Thoracic aorta (tissue), 2 donors: Measurements from ENCODE around the gene CAND2. TPM values are rescaled to one million over a fixed set of nuclear protein-coding genes. Genes with fewer than 3 reads are reported as not detected.

Source experiments
- ATAC-seq: fragments of 150-250 bp; one replicate; pipeline ENCODE4 v1.8.0; 2017; ENCODE audit warnings: low read depth; ENCODE audit not compliant: insufficient number of reproducible peaks, low FRiP score
- DNase-seq: peaks from one replicate; pipeline ENCODE4 v3.0.0-alpha.2; 2020; ENCODE audit warnings: low spot score
- H3K27ac ChIP-seq, 2 donors: fragments of 200-600 bp; sonication (generic); 1 replicate in 1 of 2; 2 replicates in 1 of 2; pipeline ENCODE4 v1.5.1; 2016; ENCODE audit warnings: mild to moderate bottlenecking in 2 of 2, moderate library complexity in 2 of 2
- H3K27me3 ChIP-seq: fragments of 200-600 bp; sonication (generic); replicated peaks from 2 replicates; pipeline ENCODE4 v1.6.0; 2016; ENCODE audit warnings: mild to moderate bottlenecking; ENCODE audit not compliant: insufficient read depth
- H3K36me3 ChIP-seq: fragments of 200-600 bp; sonication (generic); one replicate; pipeline ENCODE4 v1.5.1; 2016
- H3K4me1 ChIP-seq, 2 donors: fragments of 200-600 bp; sonication (generic); 1 replicate in 1 of 2; 2 replicates in 1 of 2; pipeline versions ENCODE4 v1.5.1 to v1.6.0; 2016; ENCODE audit warnings: low read depth in 2 of 2, mild to moderate bottlenecking in 1 of 2; ENCODE audit not compliant: control insufficient read depth in 1 of 2
- H3K4me3 ChIP-seq: fragments of 200-600 bp; sonication (generic); 2 replicates; pipeline ENCODE4 v1.5.1; 2016; ENCODE audit warnings: mild to moderate bottlenecking
- H3K9me3 ChIP-seq: fragments of 200-600 bp; sonication (generic); 2 replicates; pipeline ENCODE4 v1.5.1; 2016
- CTCF ChIP-seq: fragments of 200-600 bp; sonication (generic); IDR thresholded peaks from one replicate; pipeline ENCODE4 v1.5.1; 2019; ENCODE audit warnings: antibody characterized with exemption
- total RNA-seq, 2 donors: library from RNA; depleted of rRNA; stranded (reverse); fragments of >200 nt; gene quantifications; one replicate each; pipeline versions ENCODE4 v1.1.0 to v1.2.3, GENCODE V29; 2016

The CAND2 gene
- total RNA-seq, 2 donors from 2014 or later = 25.9 to 44.6 TPM

GRCh38 chr3:12824299-12824698 is 27.8 kb downstream of the CAND2 start:
- Histone ChIP-seq H3K27me3 (no peaks in the 10 kb centered on the region), H3K27ac (no peak overlapping the region), H3K36me3 (peaks cover 42% of the 10 kb centered on the region), H3K4me1 (no peaks in the 10 kb centered on the region), H3K4me3 (no peak overlapping the region), H3K9me3 (no peaks in the 10 kb centered on the region)
- DNase-seq = no peak
- TF ChIP-seq CTCF = no peak
- ATAC-seq = no peak

GRCh38 chr3:12825156-12825555 is 28.7 kb downstream of the CAND2 start:
- no peaks in the 10 kb centered on the region for H3K9me3 ChIP-seq
- no peaks in the 10 kb centered on the region for H3K4me1 ChIP-seq
- DNase-seq (no peak), ATAC-seq (no peak)
- no peaks in the 10 kb centered on the region for H3K27me3 ChIP-seq
- H3K36me3 ChIP-seq = peaks cover 41% of the 10 kb centered on the region
- H3K4me3 ChIP-seq = no peak overlapping the region
- no peak for TF ChIP-seq CTCF
- H3K27ac ChIP-seq = no peak overlapping the region

GRCh38 chr3:12828751-12829150 is 32.3 kb downstream of the CAND2 start:
- Histone ChIP-seq H3K27ac (no peak overlapping the region), H3K4me3 (no peak overlapping the region), H3K4me1 (no peaks in the 10 kb centered on the region), H3K27me3 (no peaks in the 10 kb centered on the region), H3K36me3 (peaks cover 59% of the 10 kb centered on the region), H3K9me3 (no peaks in the 10 kb centered on the region)
- DNase-seq = no peak
- ATAC-seq = no peak
- TF ChIP-seq CTCF = no peak

- Histone ChIP-seq H3K36me3 (peaks cover 65% of the 10 kb centered on the region), H3K4me1 (no peaks in the 10 kb centered on the region), H3K27me3 (no peaks in the 10 kb centered on the region), H3K27ac (no peak overlapping the region), H3K4me3 (no peak overlapping the region), H3K9me3 (no peaks in the 10 kb centered on the region)
- ATAC-seq = no peak
- no peak for DNase-seq
- TF ChIP-seq CTCF = no peak
These were observed 32.9 kb downstream of the CAND2 start for GRCh38 chr3:12829404-12829803.

GRCh38 chr3:12829886-12830784 is 33.7 kb downstream of the CAND2 start:
- no peak for TF ChIP-seq CTCF
- no peak overlapping the region for H3K4me3 ChIP-seq
- H3K4me1 ChIP-seq = no peaks in the 10 kb centered on the region
- no peak overlapping the region for H3K27ac ChIP-seq
- no peak for ATAC-seq
- H3K27me3 ChIP-seq = no peaks in the 10 kb centered on the region
- DNase-seq = no peak
- no peaks in the 10 kb centered on the region for H3K9me3 ChIP-seq
- peaks cover 70% of the 10 kb centered on the region for H3K36me3 ChIP-seq
